ENCODE results near the gene WDTC1. TPM values are rescaled to one million over a fixed set of nuclear protein-coding genes. Genes with fewer than 3 reads are reported as not detected.
"Not testable (repeated sequence)": the region's sequence is repeated elsewhere in the genome, so short reads cannot be mapped to it uniquely, and the experiment has no call there.

The WDTC1 gene
- polyA plus RNA-seq, 2 of the 4 experiments (the other 2 are of a cell fraction), result 3.8 to 6.9 TPM

GRCh38 chr1:27201295-27201694, 33.1 kb upstream of the WDTC1 start (continued):
- TF ChIP-seq REST (IDR thresholded peaks at IDR 0.05) (no peak), GATA3 (IDR thresholded peaks at IDR 0.05; ENCODE audit: borderline replicate concordance) (no peak), SREBF2 (IDR thresholded peaks at IDR 0.05) (no peak), RFX5 (IDR thresholded peaks at IDR 0.05) (no peak), ZNF302 (CRISPR knock-in tag; IDR thresholded peaks at IDR 0.05) (no peak), NFE2L2 (conservative IDR thresholded peaks at IDR 0.05; ENCODE audit: low read length) (no peak)

GRCh38 chr1:27203946-27204345, 30.5 kb upstream of the WDTC1 start:
- CTCF ChIA-PET, result no interaction called here
- Histone ChIP-seq H3K4me3 (no peak overlapping the region), H3K4me2 (no peak overlapping the region), H3K4me1 (no peaks in the 10 kb centered on the region), H3K9me3 (no peaks in the 10 kb centered on the region), H3K27ac (no peak overlapping the region)
- 100% methylated on average over 1 of the region's 1 CpG for WGBS (ENCODE audit: missing lambda C conversion rate)
- TF ChIP-seq POLR2A (IDR thresholded peaks at IDR 0.05; ENCODE audit: low read length) (no peak), BHLHE40 (IDR thresholded peaks at IDR 0.05; ENCODE audit: low read depth, low read length) (no peak), TP53 (CRISPR knock-in tag; IDR thresholded peaks at IDR 0.05) (no peak), REST (IDR thresholded peaks at IDR 0.05) (no peak), ZSCAN20 (CRISPR knock-in tag; IDR thresholded peaks at IDR 0.05) (no peak), E2F6 (IDR thresholded peaks at IDR 0.05; ENCODE audit: borderline replicate concordance, low read depth) (no peak), PHF8 (IDR thresholded peaks at IDR 0.05; ENCODE audit: borderline replicate concordance, low read depth) (no peak), PBX3 (IDR thresholded peaks at IDR 0.05) (no peak), HOXB5 (CRISPR knock-in tag; IDR thresholded peaks at IDR 0.05) (no peak), ESRRA (IDR thresholded peaks at IDR 0.05; ENCODE audit: borderline replicate concordance, low read length) (no peak), CHD4 (IDR thresholded peaks at IDR 0.05; ENCODE audit: borderline replicate concordance) (no peak), BCL3 (IDR thresholded peaks at IDR 0.05) (no peak), SMC3 (IDR thresholded peaks at IDR 0.05) (no peak), ELK1 (IDR thresholded peaks at IDR 0.05; ENCODE audit: low read depth, low read length) (no peak)
- ATAC-seq, result no peak
- no peak for FAIRE-seq
- POLR2A ChIA-PET, result no interaction called here
- no peak for DNase-seq (ENCODE audit: low read depth in 1 of 2, low spot score in 1 of 2)

- H3K4me2 ChIP-seq; H3K27ac ChIP-seq; H3K4me1 ChIP-seq; FAIRE-seq; CTCF ChIA-PET; H3K9me3 ChIP-seq; DNase-seq (ENCODE audit: low read depth in 1 of 2, low spot score in 1 of 2); H3K4me3 ChIP-seq; ATAC-seq; POLR2A ChIA-PET: not testable (repeated sequence)
- WGBS (ENCODE audit: missing lambda C conversion rate), result 61% methylated on average over 1 of the region's 1 CpG
These were observed 27.2 kb upstream of the WDTC1 start for GRCh38 chr1:27207238-27207637.

- POLR2A ChIA-PET; H3K4me2 ChIP-seq; DNase-seq (ENCODE audit: low read depth in 1 of 2, low spot score in 1 of 2); H3K27ac ChIP-seq; H3K4me3 ChIP-seq; H3K9me3 ChIP-seq; H3K4me1 ChIP-seq; ATAC-seq; FAIRE-seq; CTCF ChIA-PET: not testable (repeated sequence)
- 75% methylated on average over 10 of the region's 11 CpGs for WGBS (ENCODE audit: missing lambda C conversion rate)
These were observed 26.1 kb upstream of the WDTC1 start for GRCh38 chr1:27208143-27208850.

Measured in A549 (cell line).